Natural killer cell treated with Interleukin-12 subunit alpha and Interleukin-12 subunit beta and Interleukin-15 and Interleukin-18, amount 100 ng/mL, for 72 hours (primary cell): ENCODE data around the gene GLTP. TPM values are rescaled to one million over a fixed set of nuclear protein-coding genes. Genes with fewer than 3 reads are reported as not detected.

ENCODE experiments used
- ATAC-seq, 2 donors: fragments of 150-1000 bp; cut with Tn5 transposase in 1 of 2; sonication (Bioruptor Pico), chemical (Tn5 transposase) in 1 of 2; 2 replicates each; pipeline ENCODE4 v1.10.0; 2021
- DNase-seq: peaks from one replicate; pipeline ENCODE4 v3.0.0; 2022; ENCODE audit warnings: low spot score
- H3K27ac Mint-ChIP-seq, 2 donors: 1 replicate in 1 of 2; 2 replicates in 1 of 2; pipeline ENCODE4 v1.8.0; 2022; ENCODE audit warnings: mixed read lengths in 2 of 2, mild to moderate bottlenecking in 1 of 2, moderate library complexity in 1 of 2
- H3K27me3 Mint-ChIP-seq, 2 donors: 1 replicate in 1 of 2; 2 replicates in 1 of 2; pipeline ENCODE4 v1.8.0; 2022; ENCODE audit warnings: mixed read lengths in 2 of 2
- H3K36me3 Mint-ChIP-seq: one replicate; pipeline ENCODE4 v1.8.0; 2022; ENCODE audit warnings: mixed read lengths
- H3K4me1 Mint-ChIP-seq, 2 donors: 1 replicate in 1 of 2; 2 replicates in 1 of 2; pipeline ENCODE4 v1.8.0; 2022; ENCODE audit warnings: low read depth in 2 of 2, mixed read lengths in 2 of 2, mild to moderate bottlenecking in 1 of 2
- H3K4me3 Mint-ChIP-seq: one replicate; pipeline ENCODE4 v1.8.0; 2022; ENCODE audit warnings: mixed read lengths
- H3K9me3 Mint-ChIP-seq: 2 replicates; pipeline ENCODE4 v1.8.0; 2022; ENCODE audit warnings: mixed read lengths
- total RNA-seq, 2 donors: library from RNA; stranded (reverse); gene quantifications; one replicate each; pipeline ENCODE4 v1.2.3, GENCODE V29; 2022

GLTP gene
- total RNA-seq, 2 donors from 2014 or later = 29.7 to 31.2 TPM

GRCh38 chr12:109839444-109839843, 40.9 kb downstream of the GLTP start:
- DNase-seq = no peak
- Mint-ChIP-seq H3K4me1 (no peaks in the 10 kb centered on the region), H3K36me3 (no peaks in the 10 kb centered on the region), H3K9me3 (no peaks in the 10 kb centered on the region), H3K27ac (no peak overlapping the region), H3K4me3 (no peak overlapping the region), H3K27me3 (peaks cover 7% of the 10 kb centered on the region in 2 donors)
- no peak for ATAC-seq

GRCh38 chr12:109836916-109837315, 43.4 kb downstream of the GLTP start:
- Mint-ChIP-seq H3K9me3 (no peaks in the 10 kb centered on the region), H3K36me3 (peaks cover 4% of the 10 kb centered on the region), H3K4me1 (peaks cover 0 to 4% of the 10 kb centered on the region in 2 donors), H3K4me3 (no peak overlapping the region), H3K27me3 (peaks cover 12 to 14% of the 10 kb centered on the region in 2 donors), H3K27ac (no peak overlapping the region)
- ATAC-seq (no peak), DNase-seq (no peak)

GRCh38 chr12:109835827-109836226, 44.5 kb downstream of the GLTP start:
- ATAC-seq (no peak), DNase-seq (no peak)
- Mint-ChIP-seq H3K4me3 (no peak overlapping the region), H3K27ac (no peak overlapping the region), H3K4me1 (peaks cover 0 to 4% of the 10 kb centered on the region in 2 donors), H3K36me3 (peaks cover 4% of the 10 kb centered on the region), H3K27me3 (peaks cover 18 to 22% of the 10 kb centered on the region in 2 donors), H3K9me3 (no peaks in the 10 kb centered on the region)

- Mint-ChIP-seq H3K27me3 (peaks cover 16 to 23% of the 10 kb centered on the region in 2 donors), H3K36me3 (peaks cover 4% of the 10 kb centered on the region), H3K27ac (no peak within 1 kb of the TSS), H3K9me3 (no peaks in the 10 kb centered on the region), H3K4me1 (peaks cover 0 to 4% of the 10 kb centered on the region in 2 donors), H3K4me3 (no peak within 1 kb of the TSS)
- no peak for ATAC-seq
- DNase-seq = no peak
Measured at GRCh38 chr12:109833307-109834189, 46.8 kb downstream of the GLTP start, which contains the start of gene TRPV4. TRPV4 (minus strand) TSS chr12:109833398; CDS start chr12:109814796, 18,602 bp downstream.

- H3K4me3 Mint-ChIP-seq = no peak overlapping the region
- peaks cover 16 to 23% of the 10 kb centered on the region in 2 donors for H3K27me3 Mint-ChIP-seq
- peaks cover 7 to 11% of the 10 kb centered on the region in 2 donors for H3K4me1 Mint-ChIP-seq
- no peak overlapping the region for H3K27ac Mint-ChIP-seq
- H3K9me3 Mint-ChIP-seq = no peaks in the 10 kb centered on the region
- no peak for DNase-seq
- ATAC-seq = no peak
- H3K36me3 Mint-ChIP-seq = peaks cover 4% of the 10 kb centered on the region
Measured at GRCh38 chr12:109832541-109833306, 47.6 kb downstream of the GLTP start.

- DNase-seq (no peak), ATAC-seq (no peak)
- no peak overlapping the region for H3K27ac Mint-ChIP-seq
- peaks cover 12 to 16% of the 10 kb centered on the region in 2 donors for H3K4me1 Mint-ChIP-seq
- peaks cover 18 to 29% of the 10 kb centered on the region in 2 donors for H3K27me3 Mint-ChIP-seq
- no peak overlapping the region for H3K4me3 Mint-ChIP-seq
- no peaks in the 10 kb centered on the region for H3K9me3 Mint-ChIP-seq
- peaks cover 4% of the 10 kb centered on the region for H3K36me3 Mint-ChIP-seq
Measured at GRCh38 chr12:109831929-109832328, 48.4 kb downstream of the GLTP start.

- peaks cover 12 to 16% of the 10 kb centered on the region in 2 donors for H3K4me1 Mint-ChIP-seq
- H3K4me3 Mint-ChIP-seq = no peak overlapping the region
- H3K36me3 Mint-ChIP-seq = peaks cover 4% of the 10 kb centered on the region
- DNase-seq = no peak
- no peak for ATAC-seq
- H3K27ac Mint-ChIP-seq = no peak overlapping the region
- no peaks in the 10 kb centered on the region for H3K9me3 Mint-ChIP-seq
- H3K27me3 Mint-ChIP-seq = peaks cover 18 to 29% of the 10 kb centered on the region in 2 donors
Measured at GRCh38 chr12:109831365-109831764, 49.0 kb downstream of the GLTP start.

- Mint-ChIP-seq H3K4me3 (no peak overlapping the region), H3K27me3 (peaks cover 18 to 29% of the 10 kb centered on the region in 2 donors), H3K9me3 (no peaks in the 10 kb centered on the region), H3K27ac (no peak overlapping the region), H3K36me3 (peaks cover 4% of the 10 kb centered on the region), H3K4me1 (peaks cover 12 to 16% of the 10 kb centered on the region in 2 donors)
- DNase-seq (no peak), ATAC-seq (no peak)
Measured at GRCh38 chr12:109830718-109831117, 49.6 kb downstream of the GLTP start.

- H3K27ac Mint-ChIP-seq = no peak overlapping the region
- ATAC-seq = no peak
- H3K27me3 Mint-ChIP-seq = peaks cover 16 to 26% of the 10 kb centered on the region in 2 donors
- H3K36me3 Mint-ChIP-seq = peaks cover 4% of the 10 kb centered on the region
- H3K9me3 Mint-ChIP-seq = no peaks in the 10 kb centered on the region
- H3K4me3 Mint-ChIP-seq = no peak overlapping the region
- peaks cover 12 to 16% of the 10 kb centered on the region in 2 donors for H3K4me1 Mint-ChIP-seq
- no peak for DNase-seq
Measured at GRCh38 chr12:109830267-109830666, 50.1 kb downstream of the GLTP start.

- ATAC-seq (no peak), DNase-seq (no peak)
- peaks cover 14 to 22% of the 10 kb centered on the region in 2 donors for H3K27me3 Mint-ChIP-seq
- H3K27ac Mint-ChIP-seq = no peak overlapping the region
- H3K4me3 Mint-ChIP-seq = no peak overlapping the region
- peaks cover 12 to 16% of the 10 kb centered on the region in 2 donors for H3K4me1 Mint-ChIP-seq
- no peaks in the 10 kb centered on the region for H3K9me3 Mint-ChIP-seq
- H3K36me3 Mint-ChIP-seq = peaks cover 4% of the 10 kb centered on the region
Measured at GRCh38 chr12:109829667-109830066, 50.7 kb downstream of the GLTP start.

- H3K4me1 Mint-ChIP-seq = peaks cover 12 to 16% of the 10 kb centered on the region in 2 donors
- H3K27me3 Mint-ChIP-seq = peaks cover 14 to 21% of the 10 kb centered on the region in 2 donors
- H3K9me3 Mint-ChIP-seq = no peaks in the 10 kb centered on the region
- peak overlapping the region; percentile 7 to 53 for H3K27ac Mint-ChIP-seq
- no peak for DNase-seq
- peaks cover 4% of the 10 kb centered on the region for H3K36me3 Mint-ChIP-seq
- no peak for ATAC-seq
- H3K4me3 Mint-ChIP-seq = no peak overlapping the region
Measured at GRCh38 chr12:109828754-109829511, 51.4 kb downstream of the GLTP start.

GRCh38 chr12:109827566-109828550, 52.5 kb downstream of the GLTP start:
- no peaks in the 10 kb centered on the region for H3K9me3 Mint-ChIP-seq
- H3K36me3 Mint-ChIP-seq = no peaks in the 10 kb centered on the region
- peak; percentile 65 for DNase-seq
- H3K4me3 Mint-ChIP-seq = peak overlapping the region; percentile 45
- H3K27me3 Mint-ChIP-seq = peaks cover 9 to 14% of the 10 kb centered on the region in 2 donors
- peaks cover 12% of the 10 kb centered on the region in 2 donors for H3K4me1 Mint-ChIP-seq
- H3K27ac Mint-ChIP-seq = peak overlapping the region; percentile 7 to 53
- ATAC-seq = peak; percentile 82 to 88
